NCI-H82 (cell line): Measurements from ENCODE around the gene METRNL.
A peak's percentile ranks its signal among the peaks of the same experiment; 100 is the strongest.
"Not testable (repeated sequence)": the region's sequence is repeated elsewhere in the genome, so short reads cannot be mapped to it uniquely, and the experiment has no call there.

Experiments used
- DNase-seq: peaks from one replicate; lab custom pipeline; 2025; lab: John Stamatoyannopoulos, UW

METRNL gene

DNA sequence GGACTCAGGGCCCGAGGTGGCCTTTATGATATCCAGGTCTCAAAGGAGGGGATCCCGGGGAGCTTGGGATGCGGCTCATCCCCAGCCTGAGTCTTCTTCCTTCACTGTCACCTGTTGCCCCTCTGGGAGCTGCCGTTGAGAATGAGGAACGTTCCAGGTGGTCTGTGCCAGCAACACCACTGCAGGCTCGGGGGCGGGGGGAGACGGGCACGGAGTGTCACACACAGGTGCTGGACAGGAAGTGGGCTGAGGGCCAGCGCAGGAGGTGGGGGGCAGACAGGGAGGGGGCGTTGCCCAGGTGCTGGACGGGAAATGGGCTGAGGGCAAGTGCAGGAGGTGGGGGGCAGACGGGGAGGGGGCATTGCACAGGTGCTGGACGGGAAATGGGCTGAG is 28.2 kb downstream of the METRNL start:
- no peak for DNase-seq

DNA sequence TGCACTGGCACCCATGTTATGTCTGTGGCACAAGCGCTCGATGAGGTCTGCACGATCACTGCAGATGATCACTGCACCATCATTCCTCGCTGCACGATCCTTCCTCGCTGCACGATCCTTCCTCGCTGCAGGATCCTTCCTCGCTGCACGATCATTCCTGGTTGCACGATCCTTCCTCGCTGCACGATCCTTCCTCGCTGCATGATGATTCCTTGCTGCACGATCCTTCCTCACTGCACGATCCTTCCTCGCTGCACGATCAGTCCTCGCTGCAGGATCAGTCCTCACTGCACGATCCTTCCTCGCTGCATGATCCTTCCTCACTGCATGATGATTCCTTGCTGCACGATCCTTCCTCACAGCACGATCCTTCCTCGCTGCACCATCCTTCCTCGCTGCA is 29.3 kb downstream of the METRNL start:
- no peak for DNase-seq

DNA sequence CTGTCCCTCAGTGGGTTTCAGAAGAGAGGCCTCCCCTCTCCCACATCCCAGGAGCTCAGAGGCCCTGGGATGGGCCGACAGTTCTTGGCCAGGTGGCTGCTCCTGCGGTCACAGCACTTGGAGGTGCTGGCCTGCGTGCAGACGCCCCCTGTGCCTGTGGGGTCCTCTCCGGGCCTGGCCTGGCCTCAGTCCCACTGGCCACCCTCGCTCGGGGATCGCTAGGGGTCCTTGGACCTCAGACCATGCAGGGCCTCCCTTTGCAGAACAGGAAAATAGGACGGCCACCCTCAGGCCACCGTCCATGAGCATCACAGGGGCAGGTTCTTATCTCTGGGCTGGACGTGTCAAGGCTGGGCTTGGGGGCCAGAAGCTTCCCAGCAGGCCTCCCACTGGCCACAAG is 30.0 kb downstream of the METRNL start:
- DNase-seq: no peak

DNA sequence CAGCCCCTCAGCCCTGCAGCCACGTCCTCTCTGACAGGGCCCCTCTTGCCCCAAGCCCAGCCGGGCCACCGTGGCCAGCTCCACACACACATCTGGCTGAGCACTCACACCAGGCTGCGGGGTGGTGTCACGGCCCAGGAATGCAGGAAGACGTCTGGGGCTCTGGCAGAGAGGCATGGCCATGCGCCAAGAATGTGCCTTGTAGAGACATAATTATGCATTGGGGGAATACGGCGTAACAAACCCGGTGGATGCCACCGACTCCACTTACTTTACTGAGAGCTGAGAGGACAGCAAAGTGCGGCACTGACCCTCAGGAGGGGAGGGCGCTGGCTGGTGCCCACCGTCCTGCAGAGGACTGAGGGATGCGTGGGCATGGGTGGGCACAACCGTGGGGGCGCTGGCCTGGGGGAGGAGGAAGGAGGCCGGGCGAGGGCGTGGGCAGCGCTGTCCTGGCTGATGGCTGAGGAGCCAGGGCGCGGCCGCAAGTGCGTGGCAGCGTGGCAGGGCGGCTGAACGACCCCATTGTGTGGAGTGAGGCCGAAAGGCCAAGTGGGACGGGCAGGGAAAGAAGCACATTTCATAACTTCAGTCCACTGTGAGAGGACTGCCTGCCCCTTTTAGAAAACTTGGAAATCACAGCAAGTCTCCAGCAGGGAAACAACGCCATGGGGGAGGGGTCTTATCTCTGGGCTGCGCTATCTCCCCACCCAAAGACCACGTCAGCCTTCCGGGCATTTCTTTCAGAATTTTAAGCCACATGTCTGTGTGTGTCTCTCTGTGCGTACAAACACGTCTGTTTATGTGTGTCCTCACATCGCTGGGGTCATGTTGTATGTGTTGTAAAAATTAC is 30.6 kb downstream of the METRNL start:
- no peak for DNase-seq

DNA sequence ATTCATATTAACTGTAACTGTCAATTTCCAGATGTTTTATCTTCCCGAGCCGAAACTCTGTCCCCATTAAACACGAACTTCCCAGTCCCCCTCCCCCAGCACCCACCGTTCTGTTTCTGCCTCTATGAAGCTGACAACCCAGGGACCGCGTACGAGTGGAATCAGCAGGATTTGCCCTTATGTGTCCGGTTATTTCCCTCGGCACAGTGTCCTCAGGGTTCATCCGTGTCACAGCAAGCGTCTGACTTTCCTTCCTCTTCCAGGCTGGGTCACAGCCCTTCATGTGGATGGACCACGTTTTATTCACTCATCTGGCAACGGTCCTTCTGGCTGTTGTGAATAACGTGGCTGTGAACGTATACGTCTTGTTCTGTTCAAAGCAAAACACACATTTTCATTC is 31.3 kb downstream of the METRNL start:
- no peak for DNase-seq

DNA sequence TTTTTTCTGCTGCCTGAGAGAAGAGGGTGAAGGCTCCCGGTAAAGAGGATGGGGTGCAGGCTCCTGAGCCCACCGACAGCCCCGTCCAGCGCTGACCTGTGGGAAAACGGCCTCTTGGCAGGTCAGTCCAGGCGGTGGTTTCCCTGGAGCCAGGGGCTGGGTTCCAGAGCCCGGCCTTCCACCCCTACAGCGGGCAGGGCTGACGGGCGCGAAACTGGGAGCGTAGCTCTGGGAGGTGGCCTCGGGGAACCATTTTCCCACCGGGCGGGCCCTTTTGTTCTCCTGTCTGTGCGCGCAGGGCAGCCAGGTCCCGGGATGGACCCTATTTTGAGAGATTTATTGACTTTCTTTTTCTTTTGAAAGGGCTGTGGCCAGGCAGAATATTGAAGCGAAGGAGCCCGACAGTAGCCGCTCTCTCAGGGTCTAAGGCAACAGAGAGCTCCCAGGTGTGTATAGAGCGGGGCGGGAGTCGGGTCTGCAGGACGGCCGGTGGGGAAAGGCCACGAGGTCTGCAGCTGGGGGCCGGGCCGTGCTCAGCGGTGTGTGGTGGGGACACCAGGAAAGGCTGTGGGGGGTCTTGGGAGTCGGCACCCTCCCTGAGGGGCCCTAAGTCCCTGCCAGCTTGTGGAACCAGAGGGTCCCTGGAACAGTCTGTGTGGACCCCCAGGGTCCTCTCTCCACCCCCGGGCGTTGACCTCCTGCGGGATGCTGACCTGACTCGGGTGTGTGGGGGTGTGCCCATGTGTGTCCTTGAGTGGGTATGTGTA is 32.3 kb downstream of the METRNL start:
- DNase-seq: no peak

DNA sequence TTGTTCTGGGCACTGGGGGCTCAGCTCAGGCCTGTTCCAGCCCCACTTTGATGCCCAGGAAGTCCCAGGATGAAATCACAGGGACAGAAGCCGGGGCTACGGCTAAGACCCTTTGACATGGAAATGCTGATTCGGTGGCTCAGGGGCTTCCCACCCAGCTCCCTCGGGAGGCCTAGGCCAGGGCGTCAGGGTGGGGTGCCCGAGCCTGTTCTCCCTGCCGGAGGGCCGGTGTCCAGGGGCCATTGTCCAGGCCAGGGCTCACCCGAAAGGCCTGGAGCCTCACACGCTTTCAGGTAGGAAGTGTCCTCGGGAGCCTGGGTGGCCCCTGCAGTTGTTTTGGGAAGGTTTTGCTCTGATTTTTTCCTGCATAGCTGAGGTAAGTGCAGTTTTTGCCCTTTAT is 34.0 kb downstream of the METRNL start:
- DNase-seq: no peak

DNA sequence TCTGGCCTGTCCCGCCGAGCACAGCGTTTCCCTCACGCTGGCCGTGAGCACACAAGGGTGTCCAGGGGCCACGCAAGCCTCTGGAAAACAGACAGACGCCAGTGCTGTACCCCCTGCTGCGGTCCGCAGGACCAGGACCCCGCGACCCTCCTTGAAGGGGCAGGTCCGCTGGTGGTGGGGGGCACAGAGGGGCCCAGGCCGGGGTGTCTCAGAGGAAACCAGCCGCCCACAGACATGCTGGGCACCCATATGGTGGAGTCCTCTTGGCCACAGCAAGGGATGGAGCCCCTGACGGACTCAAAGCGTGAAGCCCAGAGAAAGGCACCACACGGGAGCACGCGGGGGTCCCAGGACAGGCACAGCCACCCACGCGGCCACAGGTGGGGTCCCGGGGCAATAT is 34.4 kb downstream of the METRNL start:
- DNase-seq: no peak

DNA sequence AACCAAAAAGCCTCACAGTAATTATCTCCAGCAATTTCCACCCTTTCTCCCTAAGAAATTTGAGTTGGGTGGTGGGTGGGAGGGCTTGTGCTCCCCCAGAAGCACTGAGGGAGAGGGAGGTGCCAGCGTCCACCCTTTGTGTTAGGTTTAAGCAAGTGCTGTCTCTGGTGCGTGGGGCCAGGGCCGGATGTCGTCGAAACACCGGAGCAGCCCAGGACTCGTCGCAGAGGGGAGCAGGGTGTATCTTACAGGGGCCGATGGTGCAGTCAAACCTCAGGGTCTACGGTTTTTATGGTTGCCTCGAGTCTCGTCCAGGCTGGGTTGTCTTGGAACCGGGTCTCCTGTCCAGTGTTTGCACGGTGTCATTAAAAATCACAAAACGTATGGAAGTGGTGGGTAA is 35.3 kb downstream of the METRNL start:
- no peak for DNase-seq

DNA sequence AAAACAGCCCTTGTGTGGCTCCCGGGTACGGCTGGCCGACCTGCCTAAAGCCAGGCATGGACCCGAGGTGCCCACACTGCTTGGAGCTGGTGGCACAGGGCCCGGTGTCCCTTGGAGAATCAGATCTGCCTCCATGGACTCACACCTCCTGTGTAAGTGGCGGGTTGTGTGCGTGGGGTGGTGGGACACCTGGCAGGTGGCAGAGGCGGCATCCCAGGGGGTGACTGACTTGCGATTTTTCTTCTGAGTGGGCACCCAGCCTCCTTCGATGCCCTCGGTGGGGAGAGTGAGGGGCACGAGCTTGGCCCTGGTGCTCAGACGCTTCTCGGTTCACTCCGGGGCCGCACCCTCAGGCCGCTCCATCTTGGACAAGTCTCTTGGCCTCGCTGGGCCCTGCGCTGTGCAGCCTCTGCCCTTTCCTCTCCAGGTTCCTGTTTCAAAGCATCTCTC is 35.8 kb downstream of the METRNL start:
- no peak for DNase-seq

DNA sequence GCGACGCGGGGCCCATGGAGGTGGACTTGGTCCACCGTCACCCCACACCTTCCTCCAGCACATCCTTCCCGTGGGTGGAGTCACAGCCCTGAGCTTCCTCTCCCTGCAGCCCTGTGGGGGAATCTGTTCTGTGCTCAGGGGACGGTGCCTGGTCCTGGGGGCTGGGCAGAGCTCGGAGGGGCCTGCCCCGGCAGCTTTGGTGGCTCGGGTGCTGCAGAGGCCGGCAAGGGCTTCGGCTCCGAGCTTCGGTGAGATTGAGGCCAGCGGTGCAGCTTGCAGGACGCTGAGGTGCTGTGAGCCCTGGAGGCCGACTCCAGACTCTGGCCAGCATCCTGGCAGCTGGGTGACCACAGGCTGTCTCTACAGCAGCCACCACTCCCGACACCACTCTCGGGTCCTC is 36.4 kb downstream of the METRNL start:
- DNase-seq: no peak

DNA sequence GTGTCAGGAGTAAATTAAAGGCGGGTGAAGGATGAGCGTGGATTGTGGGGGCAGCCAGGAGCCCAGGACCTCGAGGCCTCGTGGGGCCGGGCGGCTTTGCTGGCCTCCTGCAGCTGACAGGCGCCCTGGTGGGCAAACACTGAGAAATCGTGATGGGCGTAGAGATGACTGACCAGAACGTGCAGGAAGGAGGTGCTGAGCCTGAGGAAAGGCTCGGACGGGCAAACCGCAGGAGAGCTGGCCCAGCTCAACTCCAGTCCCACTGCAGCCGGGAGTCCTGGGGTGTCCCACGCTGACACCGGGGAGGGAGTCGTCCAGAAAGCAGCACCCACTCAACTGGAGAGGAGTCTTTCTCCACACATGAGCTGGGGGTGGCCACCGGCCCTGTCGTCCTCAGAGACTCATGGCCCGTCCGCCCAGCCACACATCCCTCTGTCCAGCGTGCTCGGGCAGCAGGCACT is 36.9 kb downstream of the METRNL start:
- DNase-seq: no peak

DNA sequence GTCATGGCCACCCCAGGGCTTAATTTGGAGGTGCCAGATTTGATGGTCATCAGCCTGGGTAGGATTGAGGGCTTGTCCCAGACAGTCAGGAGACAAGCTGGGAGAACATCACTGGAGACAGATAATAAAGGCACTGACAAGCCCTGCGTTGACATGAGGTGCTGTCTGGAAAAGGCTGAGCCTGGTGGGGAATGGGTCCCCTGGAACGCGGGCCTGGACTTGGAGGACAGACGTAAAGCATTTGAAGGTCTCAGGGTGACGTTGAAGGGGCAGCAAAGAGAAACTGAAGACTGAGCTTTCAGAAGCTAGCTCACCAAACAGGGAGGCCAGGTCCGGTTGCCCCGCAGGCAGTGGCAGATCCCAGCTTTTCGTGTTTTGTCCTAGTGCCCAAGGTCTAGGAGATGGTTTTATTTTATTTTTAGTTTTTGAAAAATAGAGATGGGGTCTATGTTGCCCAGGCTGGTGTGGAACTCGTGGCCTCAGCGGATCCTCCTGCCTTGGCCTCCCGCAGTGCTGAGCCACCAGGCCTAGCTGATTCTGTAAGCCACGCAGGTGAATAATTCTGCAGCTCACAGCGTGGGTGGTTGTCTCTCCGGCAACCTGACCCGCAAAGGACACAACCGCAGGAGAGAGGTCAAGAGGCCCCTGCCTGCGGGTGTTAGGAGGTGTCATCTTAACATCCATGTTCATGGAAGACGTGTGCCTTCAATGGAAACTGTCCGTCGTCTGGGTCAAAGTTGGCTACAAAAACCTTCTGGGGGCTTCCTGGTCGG is 37.6 kb downstream of the METRNL start:
- no peak for DNase-seq

DNA sequence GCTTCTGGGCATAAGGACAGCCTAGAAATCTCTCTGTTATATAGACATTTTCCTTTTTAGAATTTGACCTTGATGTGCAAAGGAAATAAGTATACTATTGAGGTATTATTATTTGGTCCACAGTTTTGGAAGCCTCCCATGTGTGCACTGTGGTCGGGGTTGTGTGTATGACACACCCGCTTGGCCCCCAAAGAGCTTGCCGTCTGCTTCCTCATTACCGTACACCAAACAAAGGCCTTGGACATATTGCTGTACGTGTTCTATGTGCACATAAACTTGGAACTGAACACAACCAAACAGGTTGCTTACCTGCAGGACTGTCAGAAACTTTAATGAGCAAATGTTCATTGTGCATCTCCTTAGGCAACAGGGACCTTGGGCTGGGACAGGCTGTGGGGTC is 38.2 kb downstream of the METRNL start:
- DNase-seq: no peak

DNA sequence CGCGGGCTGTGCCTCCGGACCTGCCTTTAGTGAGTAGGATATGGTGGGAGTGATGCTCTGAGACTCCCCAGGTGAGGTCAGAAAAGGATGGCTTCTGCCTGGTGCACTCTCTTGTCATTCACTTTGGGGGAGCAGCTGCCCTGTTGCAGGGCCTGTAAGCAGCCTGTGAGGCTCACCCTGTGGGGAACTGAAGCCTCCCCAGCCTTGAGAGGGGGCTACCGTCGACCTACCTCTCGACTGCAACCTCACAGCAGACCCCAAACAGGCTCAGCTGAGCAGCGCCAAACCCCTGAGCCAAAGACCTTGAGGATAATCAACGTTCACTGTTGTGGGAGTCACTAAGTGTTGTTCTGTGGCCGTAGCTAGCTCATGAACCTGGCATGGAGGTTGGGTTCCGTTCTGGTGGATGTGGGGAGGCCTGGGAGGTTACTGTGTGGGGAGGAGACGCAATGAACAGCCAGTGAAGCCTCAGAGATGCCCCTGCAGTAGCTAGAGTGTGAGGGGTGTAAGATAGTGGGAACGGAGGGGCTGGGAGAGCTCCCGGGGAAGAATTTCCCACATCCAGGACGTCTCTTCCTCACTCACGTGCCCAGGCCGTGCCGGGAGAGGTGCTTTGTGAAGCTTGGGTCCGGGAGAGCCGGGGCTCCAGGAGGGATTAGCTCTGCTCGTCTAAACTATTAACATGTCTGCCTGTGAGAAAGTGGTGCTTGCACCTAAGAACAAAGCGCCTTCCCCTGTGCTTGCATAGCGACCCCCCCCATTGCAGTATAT is 38.8 kb downstream of the METRNL start:
- peak; percentile 41 for DNase-seq

DNA sequence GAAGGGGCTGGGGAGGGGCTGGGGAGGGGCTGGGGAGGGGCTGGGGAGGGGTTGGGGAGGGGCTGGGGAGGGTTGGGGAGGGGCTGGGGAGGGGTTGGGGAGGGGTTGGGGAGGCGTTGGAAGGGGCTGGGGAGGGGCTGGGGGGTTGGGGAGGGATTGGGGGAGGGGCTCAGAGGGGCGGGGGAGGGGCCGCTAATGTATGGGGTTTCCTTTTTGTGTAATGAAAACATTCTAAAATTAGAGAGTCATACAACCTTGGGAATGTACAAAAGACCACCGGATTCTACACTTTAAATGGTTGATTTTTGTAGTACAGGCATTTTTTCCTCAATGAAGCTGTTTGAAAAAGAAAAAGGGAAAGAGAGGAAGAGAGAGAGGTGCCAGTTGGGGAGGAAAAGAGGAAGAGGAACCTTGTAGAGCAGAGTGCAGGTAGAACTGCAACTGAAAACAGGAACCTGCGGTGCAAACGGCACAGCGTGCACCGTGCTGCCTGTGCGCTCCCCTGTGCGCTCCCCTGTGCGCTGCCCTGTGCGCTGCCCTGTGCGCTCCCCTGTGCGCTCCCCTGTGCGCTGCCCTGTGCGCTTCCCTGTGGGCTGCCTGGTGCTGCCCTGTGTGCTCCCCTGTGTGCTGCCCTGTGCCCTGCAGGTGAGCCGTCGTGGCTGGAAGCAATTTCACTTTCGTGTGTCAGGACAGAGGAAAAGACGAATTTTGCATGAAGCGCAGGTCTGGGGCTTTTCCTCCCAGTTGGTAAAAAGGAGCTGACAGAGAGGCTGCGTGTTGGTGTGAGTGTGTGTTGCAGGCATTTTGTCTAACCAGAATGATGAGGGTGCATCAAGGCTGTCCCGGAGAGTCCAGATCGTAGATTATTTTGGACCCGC is 40.8 kb downstream of the METRNL start:
- no peak for DNase-seq

DNA sequence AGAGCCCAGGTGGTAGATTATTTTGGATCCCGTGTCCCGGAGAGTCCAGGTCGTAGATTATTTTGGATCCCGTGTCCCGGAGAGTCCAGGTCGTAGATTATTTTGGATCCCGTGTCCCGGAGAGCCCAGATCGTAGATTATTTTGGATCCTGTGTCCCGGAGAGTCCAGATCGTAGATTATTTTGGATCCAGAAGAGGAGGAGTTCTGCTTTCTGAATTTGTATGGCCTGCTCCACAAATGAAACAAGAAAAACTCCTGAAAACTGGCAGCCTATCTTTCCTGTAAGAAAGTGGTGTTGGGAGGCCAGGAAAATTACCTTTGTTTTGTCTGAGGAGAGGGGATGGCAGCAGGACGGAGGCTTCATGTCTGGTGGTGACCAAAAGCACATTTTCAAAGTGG is 42.1 kb downstream of the METRNL start:
- not testable (repeated sequence) for DNase-seq

DNA sequence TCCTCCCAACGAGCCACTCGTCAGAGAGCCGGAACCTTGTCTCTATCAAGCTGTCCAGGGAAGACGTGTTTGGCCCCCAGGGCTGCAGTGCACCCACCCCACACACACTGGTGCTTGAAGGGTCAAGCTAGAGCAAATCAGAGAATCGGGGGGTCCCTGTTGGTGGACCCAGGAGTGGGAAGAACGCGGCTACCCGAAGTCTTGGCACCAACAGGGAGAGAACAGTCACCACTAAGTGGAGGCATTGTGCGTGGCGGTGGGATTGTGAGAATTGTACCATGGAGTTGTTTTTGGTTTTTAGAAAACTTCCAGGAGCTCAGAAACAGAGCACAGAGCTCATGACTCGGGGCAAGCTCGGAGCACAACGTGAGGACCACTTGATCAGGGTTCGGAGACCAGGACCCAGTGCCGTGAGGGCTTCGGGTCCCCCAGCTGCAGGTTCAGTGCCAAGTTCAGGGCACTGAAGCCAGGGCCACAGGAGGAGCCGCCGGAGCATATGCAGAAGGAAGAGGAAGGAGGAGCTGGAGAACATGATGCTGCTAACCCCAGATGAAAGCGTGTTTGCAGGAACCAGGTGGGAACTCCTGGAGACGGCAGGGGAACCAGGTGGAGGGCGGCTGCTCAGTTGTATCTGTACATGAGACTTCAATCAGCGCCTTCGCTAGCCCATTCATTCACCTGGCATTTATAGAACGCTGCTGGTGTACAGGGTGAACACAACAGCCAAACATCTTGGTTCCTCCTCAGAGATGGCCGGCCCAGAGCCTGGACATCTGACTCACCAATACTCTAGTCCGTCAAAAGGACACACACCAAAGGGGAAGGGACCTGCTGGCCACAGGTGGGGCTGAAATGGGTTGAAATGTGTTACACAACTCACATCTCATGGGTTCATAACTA is 42.8 kb downstream of the METRNL start:
- no peak for DNase-seq

DNA sequence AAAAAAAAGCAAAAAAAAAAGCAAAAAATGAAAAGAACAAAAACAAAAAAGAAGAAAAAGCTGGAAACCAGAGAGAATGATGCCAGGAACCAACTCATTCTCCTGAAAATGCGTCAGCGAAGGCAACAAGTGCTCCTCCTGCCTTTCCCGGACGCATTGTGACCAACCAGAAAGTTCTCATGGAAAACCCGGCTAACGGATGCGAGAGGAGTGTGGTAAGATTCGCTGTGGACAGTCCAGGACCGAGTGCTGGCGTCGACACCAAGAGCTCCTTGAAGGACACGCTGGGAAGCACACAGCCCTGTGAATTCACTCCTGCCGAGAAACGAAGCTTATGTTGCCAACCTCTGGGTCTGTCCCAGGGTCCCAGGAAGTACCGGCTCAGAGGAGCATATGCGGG is 43.4 kb downstream of the METRNL start:
- DNase-seq: no peak
